SK-N-SH (cell line): ENCODE measurements around the gene EML2. TPM values are rescaled to one million over a fixed set of nuclear protein-coding genes. Genes with fewer than 3 reads are reported as not detected.

Experiments
- CTCF ChIA-PET: fragments of 300-600, 350-600 bp; formaldehyde crosslinking; extraction: SDS; loops from one replicate; lab custom pipeline; 2021; lab: Yijun Ruan, JAX
- POLR2A ChIA-PET: fragments of 350-600 bp; sonication (Branson Sonifier 250); formaldehyde crosslinking; extraction: SDS; loops from one replicate; lab custom pipeline; 2020; ENCODE audit warnings: antibody characterized with exemption, inconsistent platforms; lab: Yijun Ruan, JAX
- DNase-seq: peaks from one replicate; pipeline ENCODE4 v3.0.0; 2012
- H2AFZ ChIP-seq: fragments of 200-600 bp; sonication (generic); 2 replicates; pipeline ENCODE4 v1.8.1; 2016; ENCODE audit warnings: antibody characterized with exemption, mild to moderate bottlenecking, low read depth
- H3F3A ChIP-seq: fragments of 200-600 bp; sonication (generic); replicated peaks from 2 replicates; pipeline ENCODE3; 2016; ENCODE audit warnings: antibody characterized with exemption, mild to moderate bottlenecking; ENCODE audit not compliant: insufficient read depth
- H3K27ac ChIP-seq, 2 experiments: fragments of 200-500 bp in 1 of 2; fragments of 200-600 bp in 1 of 2; sonication (Bioruptor generic) in 1 of 2; sonication (generic), shearing (Covaris generic) in 1 of 2; 2 replicates each; pipeline versions ENCODE4 v1.5.1 to v1.6.1; 2014 to 2016; ENCODE audit warnings: low read depth in 2 of 2, inconsistent platforms in 1 of 2, low read length in 1 of 2, mild to moderate bottlenecking in 1 of 2, mixed read lengths in 1 of 2
- H3K27me3 ChIP-seq: fragments of 200-600 bp; sonication (generic), shearing (Covaris generic); 2 replicates; pipeline ENCODE4 v1.6.1; 2016; ENCODE audit warnings: mixed run types; ENCODE audit not compliant: insufficient read depth
- H3K36me3 ChIP-seq, 2 experiments: fragments of 200-500 bp in 1 of 2; fragments of 200-600 bp in 1 of 2; sonication (Bioruptor generic) in 1 of 2; sonication (generic) in 1 of 2; replicated peaks in 1 of 2; 2 replicates each; pipeline versions ENCODE3 to v1.5.1; 2014 to 2016; ENCODE audit warnings: low read length in 1 of 2, mild to moderate bottlenecking in 1 of 2; ENCODE audit not compliant: insufficient read depth in 2 of 2, control insufficient read depth in 1 of 2
- H3K4me1 ChIP-seq, 2 experiments: fragments of 200-500 bp in 1 of 2; fragments of 200-600 bp in 1 of 2; sonication (Bioruptor generic) in 1 of 2; sonication (generic), shearing (Covaris generic) in 1 of 2; 2 replicates each; pipeline versions ENCODE4 v1.5.1 to v1.6.1; 2014 to 2016; ENCODE audit warnings: low read depth in 1 of 2, low read length in 1 of 2, mixed run types in 1 of 2; ENCODE audit not compliant: insufficient read depth in 2 of 2, control insufficient read depth in 1 of 2
- H3K4me2 ChIP-seq: fragments of 200-600 bp; sonication (generic), shearing (Covaris generic); 2 replicates; pipeline ENCODE4 v1.6.1; 2017; ENCODE audit warnings: mixed run types
- H3K4me3 ChIP-seq, 2 experiments: fragments of 200-500 bp in 1 of 2; fragments of 200-600 bp in 1 of 2; sonication (Bioruptor generic) in 1 of 2; sonication (generic), shearing (Covaris generic) in 1 of 2; 2 replicates each; pipeline versions ENCODE4 v1.5.1 to v1.8.1; 2014 to 2016; ENCODE audit warnings: low read depth in 2 of 2, inconsistent platforms in 1 of 2, low read length in 1 of 2, mild to moderate bottlenecking in 1 of 2, mixed read lengths in 1 of 2, moderate library complexity in 1 of 2
- H3K79me2 ChIP-seq: fragments of 200-600 bp; sonication (generic); 2 replicates; pipeline ENCODE4 v1.8.1; 2017; ENCODE audit warnings: mild to moderate bottlenecking; ENCODE audit not compliant: insufficient read depth
- H3K9ac ChIP-seq: fragments of 200-600 bp; sonication (generic); 2 replicates; pipeline ENCODE4 v1.6.1; 2017; ENCODE audit warnings: mixed run types
- H3K9me2 ChIP-seq: fragments of 200-600 bp; sonication (generic); 2 replicates; pipeline ENCODE4 v1.6.1; 2017; ENCODE audit warnings: mixed run types
- H3K9me3 ChIP-seq: fragments of 200-600 bp; sonication (generic); 2 replicates; pipeline ENCODE4 v1.6.1; 2017; ENCODE audit warnings: mixed run types, mild to moderate bottlenecking, moderate library complexity
- H4K20me1 ChIP-seq: fragments of 200-600 bp; sonication (generic); 2 replicates; pipeline ENCODE4 v1.6.1; 2017; ENCODE audit warnings: mild to moderate bottlenecking, mixed run types; ENCODE audit not compliant: insufficient read depth
- CHD2 ChIP-seq: fragments of 150-350 bp; IDR thresholded peaks from 2 replicates; pipeline ENCODE4 v1.6.1; 2018; ENCODE audit warnings: low read length; ENCODE audit not compliant: partially characterized antibody
- CTCF ChIP-seq: fragments of 200-600 bp; sonication (generic); IDR thresholded peaks from 2 replicates; pipeline ENCODE4 v1.6.1; 2017; ENCODE audit warnings: antibody characterized with exemption, mild to moderate bottlenecking, moderate library complexity
- EZH2phosphoT487 ChIP-seq: fragments of 200-600 bp; sonication (generic); IDR thresholded peaks from 2 replicates; pipeline ENCODE4 v1.6.1; 2017; ENCODE audit warnings: low read depth, mixed run types, mild to moderate bottlenecking, antibody characterized with exemption, moderate library complexity, borderline replicate concordance
- FOXM1 ChIP-seq: IDR thresholded peaks from 2 replicates; pipeline ENCODE4 v1.4.0; 2012; ENCODE audit warnings: low read depth, mild to moderate bottlenecking
- GABPA ChIP-seq: IDR thresholded peaks from 2 replicates; pipeline ENCODE4 v1.4.0; 2012; ENCODE audit warnings: low read depth, mild to moderate bottlenecking
- MEF2A ChIP-seq: IDR thresholded peaks from 2 replicates; pipeline ENCODE4 v1.4.0; 2012; ENCODE audit warnings: low read depth, borderline replicate concordance
- NFIC ChIP-seq: IDR thresholded peaks from 2 replicates; pipeline ENCODE4 v1.4.0; 2012; ENCODE audit warnings: borderline replicate concordance
- NRF1 ChIP-seq: IDR thresholded peaks from 2 replicates; pipeline ENCODE4 v1.6.1; 2012; ENCODE audit warnings: low read depth, mild to moderate bottlenecking, low read length
- RAD21 ChIP-seq: IDR thresholded peaks from 2 replicates; pipeline ENCODE4 v1.6.1; 2012; ENCODE audit warnings: mild to moderate bottlenecking, low read length
- REST ChIP-seq: IDR thresholded peaks from 2 replicates; pipeline ENCODE4 v1.6.1; 2012; ENCODE audit warnings: mild to moderate bottlenecking, low read depth, low read length, moderate library complexity
- RFX5 ChIP-seq: IDR thresholded peaks from 2 replicates; pipeline ENCODE4 v1.6.1; 2012; ENCODE audit warnings: mild to moderate bottlenecking, improper control_type of control experiment, low read length
- SMC3 ChIP-seq: IDR thresholded peaks from 2 replicates; pipeline ENCODE4 v1.6.1; 2012; ENCODE audit warnings: low read depth, low read length, improper control_type of control experiment
- USF1 ChIP-seq: IDR thresholded peaks from 2 replicates; pipeline ENCODE4 v1.4.0; 2012; ENCODE audit warnings: low read depth, borderline replicate concordance
- WGBS: methylation state at CpG from one replicate; pipeline ENCODE4 v1.1.6; 2017; ENCODE audit warnings: low lambda C conversion rate; 5-methylcytosine and 5-hydroxymethylcytosine counted together
- polyA plus RNA-seq, 3 experiments: library from polyadenylated mRNA; depleted of rRNA; stranded (reverse); fragments of >200 nt; gene quantifications; 2 replicates each; pipeline ENCODE4 v1.2.3, GENCODE V29; 2012

EML2 gene
- polyA plus RNA-seq, 1 of the 3 experiments (the other 2 are of a cell fraction), result 12.4 TPM

GRCh38 chr19:45569619-45570421, 69.4 kb downstream of the EML2 start:
- DNase-seq, result peak; percentile 74
- no peak overlapping the region for H3K27ac ChIP-seq
- H3K4me3 ChIP-seq, result peak overlapping the region in 1 of 2 experiments; percentile 39; a peak in 1 of 4 replicates
- H3K27me3 ChIP-seq, result no peaks in the 10 kb centered on the region
- H3K79me2 ChIP-seq, result peaks cover 49% of the 10 kb centered on the region
- no peak overlapping the region for H3K9ac ChIP-seq
- H3K4me2 ChIP-seq, result no peak overlapping the region
- CTCF ChIA-PET, result interaction anchor here (0.7 to 0.9 kb wide), 4 partner anchors 18 to 160 kb away, joined by 3 read pairs; no protein-coding TSS in a partner anchor
- peaks cover 0 to 5% of the 10 kb centered on the region in 2 experiments for H3K36me3 ChIP-seq
- H4K20me1 ChIP-seq, result no peaks in the 10 kb centered on the region
- H3K4me1 ChIP-seq, result peaks cover 0 to 5% of the 10 kb centered on the region in 2 experiments; a peak in 1 of 4 replicates
- 64% methylated on average over 14 of the region's 15 CpGs for WGBS
- POLR2A ChIA-PET, result no interaction called here
- no peak overlapping the region for H2AFZ ChIP-seq
- H3F3A ChIP-seq, result peaks cover 5% of the 10 kb centered on the region
- H3K9me2 ChIP-seq, result no peaks in the 10 kb centered on the region
- TF ChIP-seq NFIC (no peak), FOXM1 (no peak), RFX5 (no peak), EZH2phosphoT487 (no peak), SMC3 (peak; percentile 62), MEF2A (no peak), RAD21 (peak; percentile 71), CHD2 (no peak), NRF1 (no peak), REST (no peak), CTCF (peak; percentile 81), USF1 (no peak), GABPA (no peak)
- no peaks in the 10 kb centered on the region for H3K9me3 ChIP-seq
